Testis (tissue), 3 donors: ENCODE measurements around the gene DCLK1. TPM values are rescaled to one million over a fixed set of nuclear protein-coding genes. Genes with fewer than 3 reads are reported as not detected.
"Not testable (repeated sequence)": the region's sequence is repeated elsewhere in the genome, so short reads cannot be mapped to it uniquely, and the experiment has no call there.

ENCODE experiments used
- DNase-seq: peaks from one replicate; pipeline ENCODE4 v3.0.0-alpha.2; 2019
- H3K27ac ChIP-seq, 2 donors: fragments of 200-600 bp; sonication (generic); one replicate each; pipeline ENCODE4 v1.5.1; 2019
- H3K27me3 ChIP-seq: fragments of 200-600 bp; sonication (generic); one replicate; pipeline ENCODE4 v1.5.1; 2019
- H3K36me3 ChIP-seq: fragments of 200-600 bp; sonication (generic); one replicate; pipeline ENCODE4 v1.5.1; 2017; ENCODE audit warnings: low read depth; ENCODE audit errors: missing control alignments
- H3K4me1 ChIP-seq: fragments of 200-600 bp; sonication (generic); one replicate; pipeline ENCODE4 v1.5.1; 2019
- H3K4me3 ChIP-seq, 2 donors: fragments of 200-600 bp; sonication (generic); one replicate each; pipeline ENCODE4 v1.5.1; 2017 to 2019
- H3K9me3 ChIP-seq: fragments of 200-600 bp; sonication (generic); one replicate; pipeline ENCODE4 v1.5.1; 2017
- CTCF ChIP-seq, 3 experiments: fragments of 450-650 bp in 2 of 3; fragments of 200-600 bp in 1 of 3; sonication (generic) in 1 of 3; IDR thresholded peaks; one replicate each; pipeline ENCODE4 v1.5.1; 2016 to 2019; ENCODE audit warnings: antibody characterized with exemption in 3 of 3, mild to moderate bottlenecking in 2 of 3, moderate library complexity in 1 of 3
- POLR2A ChIP-seq: fragments of 450-650 bp; IDR thresholded peaks from one replicate; pipeline ENCODE4 v1.6.1; 2017; ENCODE audit warnings: antibody characterized with exemption, mild to moderate bottlenecking, moderate library complexity
- WGBS, 2 donors: methylation state at CpG; one replicate each; pipeline ENCODE4 v1.1.5; 2018; 5-methylcytosine and 5-hydroxymethylcytosine counted together
- intact Hi-C: fragments of 100-400 bp; cut with DNase I; formaldehyde crosslinking; loops from one replicate; pipeline ENCODE4 v1.15.1; 2023; ENCODE audit warnings: low total_unique reads
- polyA plus RNA-seq: library from polyadenylated mRNA; stranded (reverse); fragments of 350-450 nt; fragmentation: Illumina TruSeq; extraction: RNeasy Lipid Tissue Mini Kit (QIAGEN cat#74804); gene quantifications from one replicate; pipeline ENCODE4 v1.2.3, GENCODE V29; 2014; ENCODE audit warnings: low read depth, low replicate concordance; ENCODE audit not compliant: insufficient read depth
- total RNA-seq, 2 donors: library from RNA; depleted of rRNA; stranded (reverse); fragments of >200 nt; gene quantifications; one replicate each; pipeline ENCODE4 v1.2.3, GENCODE V29; 2016

DCLK1 gene
- total and polyA plus RNA-seq, 3 donors from 2014 or later, result 4.5 to 8.9 (median 4.9) TPM

DNA sequence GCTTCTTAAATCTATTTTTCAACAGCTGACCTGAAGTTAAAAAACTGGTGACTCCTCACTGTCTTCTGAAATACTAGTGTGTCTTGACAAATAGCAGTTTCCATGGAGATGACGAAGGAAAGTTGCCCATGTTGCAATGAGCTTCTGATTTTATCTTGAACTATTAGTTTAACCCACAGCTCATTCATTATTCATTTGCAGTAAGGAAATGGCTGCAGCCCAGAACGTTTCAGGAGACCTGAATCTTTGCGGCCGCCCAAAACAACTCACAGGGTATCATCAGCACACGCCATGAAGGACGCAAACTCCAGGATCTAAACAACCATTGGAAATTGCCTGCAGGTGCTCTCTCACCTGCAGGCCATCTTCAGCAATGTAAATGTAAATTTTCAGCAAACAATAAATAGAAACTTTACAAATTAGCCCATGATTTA lies 142.5 kb downstream of the DCLK1 start:
- Histone ChIP-seq H3K4me1 (no peaks in the 10 kb centered on the region), H3K27ac (no peak overlapping the region), H3K36me3 (no peaks in the 10 kb centered on the region), H3K4me3 (no peak overlapping the region), H3K9me3 (no peaks in the 10 kb centered on the region), H3K27me3 (no peaks in the 10 kb centered on the region)
- WGBS, 2 donors, result 82 to 88% methylated on average over 6 of the region's 6 CpGs
- no peak for TF ChIP-seq CTCF (IDR thresholded peaks at IDR 0.05)
- TF ChIP-seq POLR2A, result no peak
- intact Hi-C loops, result no loop called here
- no peak for DNase-seq

- intact Hi-C loops, result no loop called here
- Histone ChIP-seq H3K9me3 (no peaks in the 10 kb centered on the region), H3K4me3 (no peak overlapping the region), H3K36me3 (no peaks in the 10 kb centered on the region), H3K27me3 (no peaks in the 10 kb centered on the region), H3K4me1 (no peaks in the 10 kb centered on the region), H3K27ac (no peak overlapping the region)
- no peak for DNase-seq
- 83 to 86% methylated on average over 15 to 18 of the region's 19 CpGs for WGBS, 2 donors
- TF ChIP-seq POLR2A, result no peak
Observed at GRCh38 chr13:35987572-35988513, 143.3 kb downstream of the DCLK1 start.

GRCh38 chr13:35984776-35985453 lies 146.3 kb downstream of the DCLK1 start:
- DNase-seq, result no peak
- WGBS, 2 donors, result 82 to 88% methylated on average over 10 of the region's 10 CpGs
- intact Hi-C loops, result no loop called here
- Histone ChIP-seq H3K4me1 (no peaks in the 10 kb centered on the region), H3K27me3 (no peaks in the 10 kb centered on the region), H3K9me3 (no peaks in the 10 kb centered on the region), H3K4me3 (no peak overlapping the region), H3K27ac (no peak overlapping the region), H3K36me3 (no peaks in the 10 kb centered on the region)
- TF ChIP-seq POLR2A (no peak), CTCF (IDR thresholded peaks at IDR 0.05) (no peak)

DNA sequence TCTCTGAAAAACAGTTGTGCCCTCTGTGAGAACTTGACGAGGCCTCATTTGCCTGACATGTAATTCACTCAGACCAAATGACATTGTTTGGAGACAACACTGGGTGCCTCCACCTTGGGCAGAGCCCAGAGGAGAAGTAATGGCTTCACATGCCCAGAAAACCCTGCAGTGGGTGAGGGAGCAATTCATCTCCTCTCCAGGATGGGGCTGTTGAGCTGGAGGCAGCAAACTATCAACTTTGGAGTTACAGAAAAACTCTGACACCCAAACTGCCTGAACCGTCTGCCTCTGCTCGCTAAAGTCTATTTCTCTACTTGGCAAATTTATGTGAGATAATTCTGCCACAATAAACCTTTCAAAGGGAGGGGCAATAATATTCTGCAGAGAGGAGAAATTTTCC lies 146.9 kb downstream of the DCLK1 start:
- no peaks in the 10 kb centered on the region for H3K36me3 ChIP-seq
- 81 to 87% methylated on average over 3 of the region's 3 CpGs for WGBS, 2 donors
- no peak overlapping the region for H3K4me3 ChIP-seq
- peaks cover under 1% of the 10 kb centered on the region for H3K4me1 ChIP-seq
- no peaks in the 10 kb centered on the region for H3K27me3 ChIP-seq
- H3K27ac ChIP-seq, result no peak overlapping the region
- H3K9me3 ChIP-seq, result no peaks in the 10 kb centered on the region
- DNase-seq, result no peak
- intact Hi-C loops, result no loop called here
- TF ChIP-seq CTCF (IDR thresholded peaks at IDR 0.05) (no peak), POLR2A (no peak)

- DNase-seq, H3K36me3 ChIP-seq, H3K4me3 ChIP-seq, H3K9me3 ChIP-seq, H3K27me3 ChIP-seq, intact Hi-C loops, H3K27ac ChIP-seq, H3K4me1 ChIP-seq: not testable (repeated sequence)
- 71 to 75% methylated on average over 1 of the region's 1 CpG for WGBS, 2 donors
Observed at GRCh38 chr13:35983703-35984102, 147.5 kb downstream of the DCLK1 start.
